Subcutaneous abdominal adipose tissue (tissue), 5 donors: ENCODE results near the gene CCDC85C.
A peak's percentile ranks its signal among the peaks of the same experiment; 100 is the strongest.

Experiments used
- H3K27ac ChIP-seq: one replicate; pipeline ENCODE4 v1.7.0; 2013; ENCODE audit warnings: low read depth, mild to moderate bottlenecking, inconsistent platforms, low read length, moderate library complexity
- H3K27me3 ChIP-seq, 5 donors: one replicate each; pipeline ENCODE4 v1.7.0; 2013; ENCODE audit warnings: low read length in 5 of 5, inconsistent platforms in 1 of 5; ENCODE audit not compliant: control insufficient read depth in 5 of 5, insufficient read depth in 4 of 5
- H3K36me3 ChIP-seq, 5 donors: one replicate each; pipeline ENCODE4 v1.7.0; 2013; ENCODE audit warnings: low read length in 5 of 5; ENCODE audit not compliant: control insufficient read depth in 5 of 5, insufficient read depth in 5 of 5
- H3K4me1 ChIP-seq, 5 donors: one replicate each; pipeline ENCODE4 v1.7.0; 2013; ENCODE audit warnings: low read length in 5 of 5, mild to moderate bottlenecking in 3 of 5, moderate library complexity in 1 of 5; ENCODE audit not compliant: control insufficient read depth in 5 of 5, insufficient read depth in 5 of 5
- H3K4me3 ChIP-seq, 5 donors: one replicate each; pipeline ENCODE4 v1.7.0; 2013; ENCODE audit warnings: low read length in 5 of 5, low read depth in 1 of 5
- H3K9ac ChIP-seq, 5 donors: one replicate each; pipeline ENCODE4 v1.7.0; 2013; ENCODE audit warnings: low read length in 5 of 5, mild to moderate bottlenecking in 4 of 5, moderate library complexity in 3 of 5
- H3K9me3 ChIP-seq, 5 donors: one replicate each; pipeline ENCODE4 v1.7.0; 2013; ENCODE audit warnings: low read length in 5 of 5; ENCODE audit not compliant: control insufficient read depth in 5 of 5
- donor health status: healthy.
- donor health status: healthy.
- donor health status: healthy.
- donor health status: healthy.
- donor health status: healthy.

Gene CCDC85C

GRCh38 chr14:99608591-99608990 lies 4.6 kb upstream of the CCDC85C start:
- Histone ChIP-seq H3K4me1 (peaks cover 0 to 17% (median 9%) of the 10 kb centered on the region in 5 donors), H3K27me3 (peaks cover 0 to 1% (median 0%) of the 10 kb centered on the region in 5 donors), H3K9ac (no peak overlapping the region), H3K4me3 (no peak overlapping the region), H3K27ac (no peak overlapping the region), H3K36me3 (no peaks in the 10 kb centered on the region), H3K9me3 (no peaks in the 10 kb centered on the region)

GRCh38 chr14:99606359-99606758 lies 2.4 kb upstream of the CCDC85C start:
- no peak overlapping the region for H3K4me3 ChIP-seq
- peaks cover 0 to 3% (median 0%) of the 10 kb centered on the region in 5 donors for H3K27me3 ChIP-seq
- H3K36me3 ChIP-seq, result no peaks in the 10 kb centered on the region
- H3K9ac ChIP-seq, result no peak overlapping the region
- H3K4me1 ChIP-seq, result peaks cover 0 to 37% (median 29%) of the 10 kb centered on the region in 5 donors
- H3K27ac ChIP-seq, result no peak overlapping the region
- H3K9me3 ChIP-seq, result no peaks in the 10 kb centered on the region

- H3K9ac ChIP-seq, result peak overlapping the region in 4 of 5 donors; percentile 57 to 79 (median 67)
- H3K4me1 ChIP-seq, result peaks cover 0 to 45% (median 32%) of the 10 kb centered on the region in 5 donors
- no peaks in the 10 kb centered on the region for H3K9me3 ChIP-seq
- no peak overlapping the region for H3K27ac ChIP-seq
- H3K4me3 ChIP-seq, result peak overlapping the region; percentile 65 to 81 (median 74)
- H3K36me3 ChIP-seq, result no peaks in the 10 kb centered on the region
- H3K27me3 ChIP-seq, result peaks cover 0 to 3% (median 0%) of the 10 kb centered on the region in 5 donors
These were observed 1.4 kb upstream of the CCDC85C start for GRCh38 chr14:99605299-99605961.

GRCh38 chr14:99604766-99605298 lies 825 bp upstream of the CCDC85C start:
- peaks cover 0 to 3% (median 3%) of the 10 kb centered on the region in 5 donors for H3K27me3 ChIP-seq
- H3K9me3 ChIP-seq, result no peaks in the 10 kb centered on the region
- H3K36me3 ChIP-seq, result no peaks in the 10 kb centered on the region
- peak overlapping the region in 4 of 5 donors; percentile 66 to 81 (median 77) for H3K4me3 ChIP-seq
- H3K4me1 ChIP-seq, result peaks cover 0 to 51% (median 32%) of the 10 kb centered on the region in 5 donors
- no peak overlapping the region for H3K27ac ChIP-seq
- H3K9ac ChIP-seq, result peak overlapping the region in 4 of 5 donors; percentile 33 to 79 (median 64)

- peak overlapping the region in 4 of 5 donors; percentile 33 to 79 (median 64) for H3K9ac ChIP-seq
- H3K9me3 ChIP-seq, result no peaks in the 10 kb centered on the region
- no peaks in the 10 kb centered on the region for H3K36me3 ChIP-seq
- H3K27me3 ChIP-seq, result peaks cover 0 to 3% (median 3%) of the 10 kb centered on the region in 5 donors
- peaks cover 0 to 54% (median 32%) of the 10 kb centered on the region in 5 donors for H3K4me1 ChIP-seq
- peak overlapping the region in 4 of 5 donors; percentile 66 to 81 (median 77) for H3K4me3 ChIP-seq
- H3K27ac ChIP-seq, result no peak overlapping the region
These were observed 315 bp upstream of the CCDC85C start for GRCh38 chr14:99604278-99604765.

- peaks cover 0 to 3% (median 3%) of the 10 kb centered on the region in 5 donors for H3K27me3 ChIP-seq
- peak overlapping the region in 2 of 5 donors; percentile 8 to 9 for H3K9ac ChIP-seq
- H3K36me3 ChIP-seq, result no peaks in the 10 kb centered on the region
- H3K27ac ChIP-seq, result no peak overlapping the region
- H3K4me1 ChIP-seq, result peaks cover under 1 to 65% (median 32%) of the 10 kb centered on the region in 5 donors
- peak overlapping the region in 4 of 5 donors; percentile 31 to 71 (median 50) for H3K4me3 ChIP-seq
- H3K9me3 ChIP-seq, result no peaks in the 10 kb centered on the region
These were observed 1.1 kb downstream of the CCDC85C start for GRCh38 chr14:99602788-99603415.

GRCh38 chr14:99602054-99602787 lies 1.8 kb downstream of the CCDC85C start:
- Histone ChIP-seq H3K36me3 (no peaks in the 10 kb centered on the region), H3K4me3 (peak overlapping the region in 4 of 5 donors; percentile 33 to 61 (median 50)), H3K9ac (peak overlapping the region in 2 of 5 donors; percentile 8 to 9), H3K4me1 (peaks cover 6 to 72% (median 36%) of the 10 kb centered on the region in 5 donors), H3K27me3 (peaks cover 0 to 3% (median 3%) of the 10 kb centered on the region in 5 donors), H3K27ac (no peak overlapping the region), H3K9me3 (no peaks in the 10 kb centered on the region)

- H3K4me3 ChIP-seq, result peak overlapping the region in 4 of 5 donors; percentile 19 to 61 (median 39)
- H3K9ac ChIP-seq, result peak overlapping the region in 1 of 5 donors; percentile 29
- peaks cover 6 to 81% (median 44%) of the 10 kb centered on the region in 5 donors for H3K4me1 ChIP-seq
- no peaks in the 10 kb centered on the region for H3K36me3 ChIP-seq
- peaks cover 0 to 3% (median 3%) of the 10 kb centered on the region in 5 donors for H3K27me3 ChIP-seq
- no peaks in the 10 kb centered on the region for H3K9me3 ChIP-seq
- no peak overlapping the region for H3K27ac ChIP-seq
These were observed 2.6 kb downstream of the CCDC85C start for GRCh38 chr14:99601361-99601831.

GRCh38 chr14:99600232-99600888 lies 3.6 kb downstream of the CCDC85C start:
- no peaks in the 10 kb centered on the region for H3K9me3 ChIP-seq
- H3K27me3 ChIP-seq, result peaks cover 0 to 3% (median 3%) of the 10 kb centered on the region in 5 donors
- H3K27ac ChIP-seq, result peak overlapping the region; percentile 30
- H3K4me3 ChIP-seq, result no peak overlapping the region
- no peak overlapping the region for H3K9ac ChIP-seq
- no peaks in the 10 kb centered on the region for H3K36me3 ChIP-seq
- peaks cover 5 to 84% (median 41%) of the 10 kb centered on the region in 5 donors for H3K4me1 ChIP-seq
